Stimulated activated CD8-positive, alpha-beta memory T cell treated with anti-CD3 and anti-CD28 coated beads, Interleukin-4, amount 100 ng/mL, for 1 hour (primary cell): ENCODE measurements around the gene SSPN.

Source experiments
- DNase-seq, 2 donors: peaks; one replicate each; pipeline ENCODE4 v3.0.0-alpha.2; 2020; ENCODE audit warnings: low read depth in 2 of 2, low spot score in 1 of 2

SSPN gene

GRCh38 chr12:26185532-26186320 is 9.6 kb upstream of the SSPN start:
- DNase-seq, result no peak

- DNase-seq, result no peak
Observed at GRCh38 chr12:26187014-26187798, 8.2 kb upstream of the SSPN start.

GRCh38 chr12:26188127-26188526 is 7.2 kb upstream of the SSPN start:
- no peak for DNase-seq

GRCh38 chr12:26188641-26189040 is 6.7 kb upstream of the SSPN start:
- no peak for DNase-seq

GRCh38 chr12:26192142-26192541 is 3.2 kb upstream of the SSPN start:
- no peak for DNase-seq

- no peak for DNase-seq
Observed at GRCh38 chr12:26193539-26193938, 1.8 kb upstream of the SSPN start.

GRCh38 chr12:26195641-26196420 is 458 bp downstream of the SSPN start:
- DNase-seq, result no peak

GRCh38 chr12:26196421-26196716 is 996 bp downstream of the SSPN start:
- no peak for DNase-seq

- DNase-seq, result no peak
Observed at GRCh38 chr12:26197832-26198231, 2.5 kb downstream of the SSPN start.

- DNase-seq, result no peak
Observed at GRCh38 chr12:26198742-26199141, 3.4 kb downstream of the SSPN start.

GRCh38 chr12:26203167-26203780 is 7.9 kb downstream of the SSPN start:
- no peak for DNase-seq

- DNase-seq, result no peak
Observed at GRCh38 chr12:26204612-26205289, 9.4 kb downstream of the SSPN start.

- no peak for DNase-seq
Observed at GRCh38 chr12:26205298-26205697, 9.9 kb downstream of the SSPN start.

GRCh38 chr12:26205941-26206340 is 10.6 kb downstream of the SSPN start:
- DNase-seq, result no peak

- no peak for DNase-seq
Observed at GRCh38 chr12:26211331-26211730, 16.0 kb downstream of the SSPN start.

GRCh38 chr12:26212396-26212795 is 17.0 kb downstream of the SSPN start:
- DNase-seq, result no peak

- DNase-seq, result no peak
Observed at GRCh38 chr12:26212988-26213387, 17.6 kb downstream of the SSPN start.

GRCh38 chr12:26214121-26214520 is 18.7 kb downstream of the SSPN start:
- DNase-seq, result no peak

- no peak for DNase-seq
Observed at GRCh38 chr12:26219736-26220135, 24.4 kb downstream of the SSPN start.

- no peak for DNase-seq
Observed at GRCh38 chr12:26224657-26225056, 29.3 kb downstream of the SSPN start.

- DNase-seq, result no peak
Observed at GRCh38 chr12:26226122-26226521, 30.7 kb downstream of the SSPN start.
